SK-MEL-5 (cell line): Measurements from ENCODE around the gene CEP112. TPM values are rescaled to one million over a fixed set of nuclear protein-coding genes. Genes with fewer than 3 reads are reported as not detected.

Experiments
- DNase-seq: peaks from one replicate; pipeline ENCODE4 v3.0.0-alpha.2; 2016; ENCODE audit warnings: low read depth, low spot score
- in situ Hi-C: cut with HindIII; loops from 2 replicates; pipeline ENCODE4 v1.10.0; 2016; ENCODE audit warnings: low sequenced_read_pairs, high pct_unique_total_duplicates, low pct_unique_long_range_greater_than_20kb
- total RNA-seq: library from RNA; depleted of rRNA; stranded (reverse); fragments of >200 nt; shearing (Covaris generic); gene quantifications from 2 replicates; pipeline ENCODE4 v1.2.3, GENCODE V29; 2014

CEP112 gene
- total RNA-seq, 1 experiment from 2014 or later, result 6.7 TPM

DNA sequence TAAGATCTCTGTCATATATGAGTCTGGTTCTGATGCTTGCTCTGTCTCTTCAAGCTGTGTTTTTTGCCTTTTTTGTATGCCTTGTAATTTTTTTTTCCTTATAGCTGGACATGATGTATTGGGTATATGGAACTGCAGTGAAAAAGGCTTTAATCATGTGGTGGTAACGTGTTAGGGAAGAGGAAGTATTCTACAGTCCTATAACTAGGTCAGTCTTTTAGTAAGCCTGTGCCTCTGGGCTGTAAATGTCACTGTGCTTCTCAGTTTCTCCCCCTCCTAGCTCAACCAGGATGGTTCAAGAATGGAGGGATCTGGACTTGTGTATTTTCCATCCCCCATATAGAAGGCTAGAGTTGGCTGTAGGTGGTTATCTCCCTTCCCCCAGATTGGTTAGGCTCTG, 428.1 kb downstream of the CEP112 start:
- peak; percentile 51 for DNase-seq
- in situ Hi-C loops, result no loop called here

DNA sequence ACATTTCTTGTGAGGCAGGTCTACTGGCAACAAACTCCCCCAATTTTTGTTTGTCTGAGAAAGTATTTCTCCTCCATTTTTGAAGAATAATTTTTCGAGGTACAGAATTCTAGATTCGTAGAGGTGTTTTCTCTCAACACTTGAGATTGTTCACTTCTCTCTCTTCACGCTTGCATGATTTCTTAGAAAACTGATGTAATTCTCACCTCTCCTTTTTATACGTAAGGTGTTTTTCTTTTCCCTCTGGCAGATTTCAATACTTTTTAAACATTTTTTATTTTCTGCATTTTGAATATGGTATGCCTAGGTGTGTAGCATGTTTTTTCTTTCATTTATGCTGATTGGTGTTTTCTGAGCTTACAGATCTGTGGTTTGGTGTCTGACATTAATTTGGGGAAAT, 429.0 kb downstream of the CEP112 start:
- in situ Hi-C loops, result no loop called here
- no peak for DNase-seq

DNA sequence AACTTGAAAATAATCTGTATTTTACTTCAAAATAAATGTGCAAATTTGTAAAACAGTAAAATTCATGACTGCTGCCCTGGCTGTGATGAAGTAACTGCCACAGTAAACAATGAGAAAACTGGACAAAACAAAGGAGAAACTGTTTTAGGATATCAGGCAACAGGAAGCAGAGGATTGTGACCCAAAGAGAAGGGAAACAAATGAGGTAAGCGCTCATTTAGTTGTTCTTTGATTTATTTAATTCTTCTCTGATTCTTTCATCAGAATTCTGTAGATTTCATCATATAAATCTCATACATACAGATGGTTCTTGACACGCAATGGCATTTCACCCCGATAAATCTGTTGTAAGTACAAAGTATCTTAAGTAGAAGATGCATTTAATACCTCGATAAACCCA, 432.4 kb downstream of the CEP112 start:
- peak; percentile 87 for DNase-seq
- in situ Hi-C loops, result no loop called here

DNA sequence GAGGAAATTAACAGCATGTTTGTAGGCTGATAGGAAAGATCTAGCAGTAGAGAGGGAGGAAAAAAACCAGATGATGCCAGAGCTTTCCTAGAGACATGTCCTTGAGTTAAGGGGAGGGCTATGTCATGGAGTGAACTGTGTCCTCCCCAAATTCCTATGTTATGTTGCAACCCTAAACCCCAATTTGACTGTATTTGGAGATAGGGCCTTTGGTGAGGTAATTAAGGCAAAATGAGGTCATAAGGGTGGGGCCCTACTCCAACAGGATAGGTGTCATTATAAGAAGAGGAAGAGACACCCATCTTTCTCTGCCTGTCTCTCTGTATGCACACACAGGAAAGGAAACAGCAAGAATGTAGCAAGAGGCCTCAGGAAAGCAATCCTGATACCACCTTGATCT, 435.2 kb downstream of the CEP112 start:
- in situ Hi-C loops, result no loop called here
- DNase-seq, result no peak

GRCh38 chr17:65755799-65756198, 436.1 kb downstream of the CEP112 start:
- no peak for DNase-seq
- in situ Hi-C loops, result no loop called here

GRCh38 chr17:65754630-65755029, 437.3 kb downstream of the CEP112 start:
- in situ Hi-C loops, result no loop called here
- DNase-seq, result no peak

- in situ Hi-C loops, result no loop called here
- DNase-seq, result no peak
Observed at GRCh38 chr17:65754081-65754480, 437.9 kb downstream of the CEP112 start.

DNA sequence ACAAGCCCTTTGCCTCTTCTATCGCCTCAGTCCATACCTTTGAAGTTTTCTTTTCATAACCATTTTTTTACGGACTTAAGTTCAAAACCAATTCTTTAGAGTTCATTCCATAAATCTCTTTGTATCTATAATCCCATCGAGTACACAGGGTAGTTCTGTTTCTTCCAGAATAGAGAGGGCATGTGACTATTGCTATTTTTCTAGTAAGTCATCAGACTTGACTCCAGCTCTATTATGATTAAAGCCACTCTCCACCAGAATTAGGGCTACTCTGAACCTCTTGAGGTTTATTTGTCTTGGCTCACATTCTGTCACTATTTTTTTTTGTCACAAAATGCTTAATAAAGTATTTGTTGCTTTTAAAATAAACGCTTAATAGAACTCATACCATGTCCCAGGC, 438.6 kb downstream of the CEP112 start:
- in situ Hi-C loops, result no loop called here
- peak; percentile 47 for DNase-seq

DNA sequence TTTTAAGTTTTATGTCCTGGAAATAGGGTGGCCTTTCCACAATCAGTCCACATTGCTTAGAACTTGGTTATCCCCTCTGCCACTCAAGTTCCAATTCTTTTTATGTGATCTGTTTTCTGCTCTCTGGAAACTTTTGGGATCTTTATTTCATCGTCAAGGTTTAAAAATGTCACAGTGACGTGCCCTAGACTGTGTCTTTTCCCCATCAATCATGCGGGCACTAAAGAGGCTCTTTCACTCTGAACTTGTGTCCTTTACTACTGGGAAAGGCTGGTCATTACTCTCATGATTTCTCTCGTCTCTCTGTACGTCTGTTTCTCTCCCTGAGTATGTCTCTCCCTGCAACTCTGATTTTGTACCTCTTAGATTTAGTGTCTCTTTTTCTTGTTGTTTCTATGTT, 440.7 kb downstream of the CEP112 start:
- in situ Hi-C loops, result no loop called here
- peak; percentile 22 for DNase-seq

- DNase-seq, result peak; percentile 98
- in situ Hi-C loops, result no loop called here
Observed at GRCh38 chr17:65750631-65751115, 441.3 kb downstream of the CEP112 start.

DNA sequence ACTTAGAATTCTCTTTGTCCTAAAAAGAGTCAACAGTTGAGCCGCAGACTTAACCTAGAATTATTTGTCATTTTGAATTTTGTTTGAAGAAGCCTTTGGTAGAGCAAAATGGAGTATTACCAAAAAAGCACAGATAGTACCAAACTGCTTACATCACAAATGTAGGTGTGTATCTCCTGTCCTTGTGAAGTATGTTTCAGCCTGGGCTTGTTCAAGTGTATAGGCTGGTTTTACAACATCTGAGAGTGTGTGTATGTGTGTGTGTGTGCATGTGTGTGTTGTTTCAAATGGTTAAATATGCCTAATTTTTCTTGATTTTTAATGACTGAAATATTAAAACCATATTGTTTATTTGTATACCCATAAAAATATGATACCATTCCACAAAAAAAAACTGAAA, 441.8 kb downstream of the CEP112 start:
- peak; percentile 16 for DNase-seq
- in situ Hi-C loops, result no loop called here

DNA sequence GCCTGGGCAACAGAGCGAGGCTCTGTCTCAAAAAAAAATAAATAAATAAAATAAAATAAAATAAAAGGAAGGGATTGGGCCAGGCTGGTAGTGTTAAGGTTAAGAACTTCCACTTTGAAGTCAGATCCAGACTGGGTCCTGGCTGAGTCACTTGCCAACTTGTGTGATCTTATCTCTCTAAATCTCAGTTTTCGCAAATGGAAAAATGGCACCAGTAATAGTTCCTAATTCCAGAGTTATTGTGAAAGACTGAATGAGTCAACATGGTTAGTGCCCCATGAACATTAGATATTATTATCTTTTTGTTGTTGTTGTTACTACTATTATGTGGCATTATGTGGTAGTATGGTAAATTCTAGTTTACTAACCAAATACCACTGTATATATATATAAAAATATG, 442.5 kb downstream of the CEP112 start:
- no peak for DNase-seq
- in situ Hi-C loops, result no loop called here

DNA sequence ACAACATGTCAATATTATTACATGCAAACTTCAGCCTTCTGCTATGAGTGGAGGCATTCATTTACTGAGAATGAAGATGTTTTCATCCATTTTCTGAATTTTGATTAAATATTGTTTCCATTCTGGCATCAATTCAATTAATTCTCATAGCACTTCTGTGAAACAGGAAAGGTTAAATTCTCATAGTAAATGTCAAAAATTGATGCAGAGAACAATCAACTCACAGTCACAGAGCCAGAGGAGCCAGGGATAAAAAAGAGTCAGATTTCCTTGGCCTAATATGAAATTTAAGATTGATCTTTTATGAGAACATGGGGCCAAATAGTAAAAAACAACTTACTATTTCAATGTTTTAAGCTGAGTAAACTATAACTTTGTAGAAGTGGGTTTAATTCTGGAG, 446.7 kb downstream of the CEP112 start:
- in situ Hi-C loops, result no loop called here

DNA sequence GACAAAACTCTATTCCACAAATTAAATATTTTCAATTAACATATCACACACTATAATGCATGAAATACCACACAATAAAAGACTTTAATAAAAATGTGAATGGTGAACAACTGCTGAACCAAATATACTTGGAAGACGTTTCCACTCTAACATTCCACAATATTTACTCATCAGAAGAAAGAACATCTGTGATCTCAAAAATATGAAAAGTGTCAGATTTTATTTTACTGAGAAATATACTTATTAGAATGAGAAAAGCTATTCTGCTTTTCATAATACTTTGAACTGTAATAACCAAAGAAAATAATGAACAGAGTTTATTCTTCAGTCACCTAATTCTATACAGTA, 448.7 kb downstream of the CEP112 start:
- no peak for DNase-seq
- in situ Hi-C loops, result no loop called here

More for the DNA sequence above, 446.7 kb downstream of the CEP112 start:
- no peak for DNase-seq

- DNase-seq, result no peak
- in situ Hi-C loops, result no loop called here
Observed at GRCh38 chr17:65742403-65743307, 449.3 kb downstream of the CEP112 start.

DNA sequence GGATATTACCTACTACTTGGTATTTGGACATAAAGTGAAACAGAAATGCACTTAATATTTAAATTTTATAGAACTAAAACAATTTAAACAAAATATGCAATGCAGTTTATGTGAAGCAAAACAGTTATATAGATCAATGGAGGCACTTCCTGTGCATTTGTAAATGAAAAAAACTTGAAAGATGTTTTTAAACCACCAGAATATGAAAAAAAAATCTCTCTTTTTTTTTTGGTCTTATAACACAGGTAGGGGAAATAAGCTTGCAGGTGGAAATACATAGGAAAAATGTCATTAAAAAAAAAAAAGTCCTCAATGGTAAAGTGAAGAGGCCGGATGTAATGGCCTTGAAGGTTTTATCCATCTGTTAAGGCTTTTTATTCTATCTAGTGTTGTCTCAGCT, 450.2 kb downstream of the CEP112 start:
- no peak for DNase-seq
- in situ Hi-C loops, result no loop called here

GRCh38 chr17:65739034-65739433, 452.9 kb downstream of the CEP112 start:
- DNase-seq, result no peak
- in situ Hi-C loops, result no loop called here

DNA sequence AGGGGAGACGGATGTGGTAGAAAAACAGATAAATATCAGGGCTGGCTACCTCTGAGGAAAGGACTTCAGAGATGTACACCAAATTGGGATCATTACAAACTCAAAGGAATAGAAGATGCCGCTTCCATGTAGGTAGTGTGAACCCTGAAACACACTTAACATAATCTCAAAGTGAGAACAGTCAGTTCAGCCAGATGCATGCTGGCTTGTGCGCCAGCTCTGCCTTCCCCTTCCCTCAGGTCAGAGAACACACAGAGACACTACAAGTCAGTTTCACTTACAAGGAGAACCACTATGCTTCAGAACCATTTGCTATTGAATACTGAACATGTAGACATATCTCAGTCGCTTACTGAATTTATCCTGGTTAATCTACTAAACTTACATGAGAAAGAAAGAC, 454.5 kb downstream of the CEP112 start:
- no peak for DNase-seq
- in situ Hi-C loops, result no loop called here

- in situ Hi-C loops, result no loop called here
- no peak for DNase-seq
Observed at GRCh38 chr17:65733314-65733713, 458.6 kb downstream of the CEP112 start.
